RWPE2 (cell line): Measurements from ENCODE around the gene OR10A7.
"Not testable (repeated sequence)": the region's sequence is repeated elsewhere in the genome, so short reads cannot be mapped to it uniquely, and the experiment has no call there.

ENCODE experiments used
- ATAC-seq: fragments of 200-7000 bp; cut with Tn5 transposase; 3 replicates; pipeline ENCODE4 v1.9.1; 2021; ENCODE audit warnings: low read depth
- DNase-seq: peaks from one replicate; pipeline ENCODE4 v3.0.0-alpha.2; 2020; ENCODE audit warnings: low spot score
- H3K27ac ChIP-seq: fragments of 450-650 bp; 2 replicates; pipeline ENCODE4 v1.5.1; 2017; ENCODE audit warnings: mild to moderate bottlenecking; ENCODE audit not compliant: poor library complexity, severe bottlenecking
- H3K27me3 ChIP-seq: fragments of 250-450 bp; sonication (Bioruptor Pico); 2 replicates; pipeline ENCODE4 v1.5.1; 2021; ENCODE audit warnings: mild to moderate bottlenecking, moderate library complexity; ENCODE audit not compliant: insufficient read depth, poor library complexity, severe bottlenecking
- H3K36me3 ChIP-seq: fragments of 250-450 bp; sonication (Bioruptor Pico); 2 replicates; pipeline ENCODE4 v1.5.1; 2020; ENCODE audit warnings: low read depth, mild to moderate bottlenecking, moderate library complexity
- H3K4me1 ChIP-seq: fragments of 250-450 bp; sonication (Bioruptor Pico); 2 replicates; pipeline ENCODE4 v1.5.1; 2021; ENCODE audit warnings: mild to moderate bottlenecking, moderate library complexity; ENCODE audit not compliant: insufficient read depth, poor library complexity, severe bottlenecking
- H3K4me3 ChIP-seq: fragments of 250-450 bp; sonication (Bioruptor Pico); 2 replicates; pipeline ENCODE4 v1.5.1; 2021; ENCODE audit warnings: mild to moderate bottlenecking, moderate library complexity; ENCODE audit not compliant: severe bottlenecking
- H3K9me3 ChIP-seq: fragments of 250-450 bp; sonication (Bioruptor Pico); 2 replicates; pipeline ENCODE4 v1.5.1; 2021; ENCODE audit warnings: mild to moderate bottlenecking, moderate library complexity; ENCODE audit not compliant: severe bottlenecking
- TF ChIP-seq, protein P1 (sequence below): fragments of 450-650 bp; IDR thresholded peaks from one replicate; pipeline ENCODE4 v1.5.1; 2017; ENCODE audit warnings: mild to moderate bottlenecking, moderate library complexity; ENCODE audit not compliant: poor library complexity, severe bottlenecking

OR10A7 gene, protein sequence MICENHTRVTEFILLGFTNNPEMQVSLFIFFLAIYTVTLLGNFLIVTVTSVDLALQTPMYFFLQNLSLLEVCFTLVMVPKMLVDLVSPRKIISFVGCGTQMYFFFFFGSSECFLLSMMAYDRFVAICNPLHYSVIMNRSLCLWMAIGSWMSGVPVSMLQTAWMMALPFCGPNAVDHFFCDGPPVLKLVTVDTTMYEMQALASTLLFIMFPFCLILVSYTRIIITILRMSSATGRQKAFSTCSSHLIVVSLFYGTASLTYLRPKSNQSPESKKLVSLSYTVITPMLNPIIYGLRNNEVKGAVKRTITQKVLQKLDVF

DNA sequence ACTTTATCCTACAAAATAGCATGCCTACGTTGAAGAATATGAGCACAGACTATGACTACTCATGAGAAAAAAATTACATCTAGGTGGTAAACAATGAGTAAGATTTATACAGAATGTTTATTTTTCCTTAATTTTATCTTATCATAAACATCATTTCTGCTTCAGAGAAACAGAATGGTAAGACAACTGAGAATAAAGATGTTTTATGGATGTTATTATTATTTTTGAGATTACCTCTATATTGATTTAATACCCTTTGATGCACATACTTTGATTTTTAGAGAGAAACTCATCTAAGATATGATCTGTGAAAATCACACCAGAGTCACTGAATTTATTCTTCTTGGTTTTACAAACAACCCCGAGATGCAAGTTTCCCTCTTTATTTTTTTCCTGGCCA lies at the start of gene OR10A7:
Gene OR10A7, plus strand, starts transcription at position 301 of the 400 bp plus-strand sequence. Its CDS starts 0 bp downstream, at position 301.
- TF ChIP-seq, protein P1, sequence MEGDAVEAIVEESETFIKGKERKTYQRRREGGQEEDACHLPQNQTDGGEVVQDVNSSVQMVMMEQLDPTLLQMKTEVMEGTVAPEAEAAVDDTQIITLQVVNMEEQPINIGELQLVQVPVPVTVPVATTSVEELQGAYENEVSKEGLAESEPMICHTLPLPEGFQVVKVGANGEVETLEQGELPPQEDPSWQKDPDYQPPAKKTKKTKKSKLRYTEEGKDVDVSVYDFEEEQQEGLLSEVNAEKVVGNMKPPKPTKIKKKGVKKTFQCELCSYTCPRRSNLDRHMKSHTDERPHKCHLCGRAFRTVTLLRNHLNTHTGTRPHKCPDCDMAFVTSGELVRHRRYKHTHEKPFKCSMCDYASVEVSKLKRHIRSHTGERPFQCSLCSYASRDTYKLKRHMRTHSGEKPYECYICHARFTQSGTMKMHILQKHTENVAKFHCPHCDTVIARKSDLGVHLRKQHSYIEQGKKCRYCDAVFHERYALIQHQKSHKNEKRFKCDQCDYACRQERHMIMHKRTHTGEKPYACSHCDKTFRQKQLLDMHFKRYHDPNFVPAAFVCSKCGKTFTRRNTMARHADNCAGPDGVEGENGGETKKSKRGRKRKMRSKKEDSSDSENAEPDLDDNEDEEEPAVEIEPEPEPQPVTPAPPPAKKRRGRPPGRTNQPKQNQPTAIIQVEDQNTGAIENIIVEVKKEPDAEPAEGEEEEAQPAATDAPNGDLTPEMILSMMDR = no peak
- H3K27me3 ChIP-seq = peaks cover 4% of the 10 kb centered on the region
- no peaks in the 10 kb centered on the region for H3K9me3 ChIP-seq
- DNase-seq = no peak
- H3K4me3 ChIP-seq = no peak within 1 kb of the TSS
- no peaks in the 10 kb centered on the region for H3K4me1 ChIP-seq
- ATAC-seq = no peak
- no peak within 1 kb of the TSS for H3K27ac ChIP-seq
- no peaks in the 10 kb centered on the region for H3K36me3 ChIP-seq

DNA sequence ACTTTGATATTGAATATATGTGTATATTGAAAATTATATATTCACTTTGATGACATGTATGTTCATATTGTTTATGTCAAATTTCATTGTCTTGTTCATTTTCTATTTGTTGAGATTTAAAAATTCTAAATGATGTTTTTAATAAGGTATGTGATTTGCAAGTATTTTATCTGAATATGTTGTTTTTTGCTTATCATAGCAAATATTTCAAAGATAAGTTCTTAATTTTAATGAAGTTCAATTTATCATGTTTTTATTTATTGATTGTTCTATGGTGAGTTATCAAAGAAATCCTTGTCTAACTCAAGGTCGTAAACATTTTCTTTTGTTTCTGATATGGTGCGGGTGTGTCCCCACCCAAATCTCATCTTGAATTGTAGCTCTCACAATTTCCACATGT lies 49.4 kb upstream of the OR10A7 start:
- DNase-seq (no peak), ATAC-seq (no peak)
- Histone ChIP-seq H3K36me3 (no peaks in the 10 kb centered on the region), H3K9me3 (no peaks in the 10 kb centered on the region), H3K27ac (no peak overlapping the region), H3K4me1 (no peaks in the 10 kb centered on the region), H3K27me3 (no peaks in the 10 kb centered on the region), H3K4me3 (no peak overlapping the region)
- TF ChIP-seq, protein P1 = no peak

DNA sequence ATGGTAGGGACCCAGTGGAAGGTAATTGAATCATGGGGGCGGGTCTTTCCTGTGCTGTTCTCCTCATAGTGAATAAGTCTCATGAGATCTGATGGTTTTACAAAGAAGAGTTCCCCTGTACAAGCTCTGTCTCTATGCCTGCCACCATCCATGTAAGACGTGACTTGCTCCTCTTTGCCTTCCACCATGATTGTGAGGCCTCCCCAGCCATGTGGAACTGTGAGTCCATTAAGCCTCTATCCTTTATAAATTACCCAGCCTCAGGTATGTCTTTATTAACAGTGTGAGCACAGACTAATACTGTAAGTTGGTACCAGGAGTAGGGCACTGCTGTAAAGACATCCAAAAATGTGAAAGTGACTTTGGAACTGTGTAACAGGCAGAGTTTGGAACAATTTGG lies 49.0 kb upstream of the OR10A7 start:
- not testable (repeated sequence) for H3K4me3 ChIP-seq, ATAC-seq

DNA sequence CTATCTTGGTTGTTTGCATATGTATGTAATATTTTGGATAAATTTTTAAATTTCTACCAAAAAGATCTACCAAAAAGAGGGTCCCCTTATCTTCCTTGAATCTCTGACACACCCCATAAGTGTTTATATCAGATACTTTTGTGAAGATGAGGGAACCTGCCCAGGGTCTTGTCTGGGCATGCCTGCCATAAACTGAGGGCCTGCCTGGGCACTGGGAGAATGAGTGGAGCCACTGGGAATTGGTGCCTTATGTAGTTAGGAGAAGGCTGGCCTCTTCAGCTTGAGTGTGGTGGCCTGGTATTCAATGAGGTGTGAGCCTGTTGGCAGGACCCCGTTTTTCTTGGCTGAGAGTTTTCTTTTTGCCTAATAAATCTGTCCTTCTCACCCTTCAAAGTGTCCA lies 48.1 kb upstream of the OR10A7 start:
- no peaks in the 10 kb centered on the region for H3K4me1 ChIP-seq
- H3K27ac ChIP-seq = no peak overlapping the region
- no peaks in the 10 kb centered on the region for H3K9me3 ChIP-seq
- TF ChIP-seq, protein P1 = no peak
- no peaks in the 10 kb centered on the region for H3K36me3 ChIP-seq
- ATAC-seq (no peak), DNase-seq (no peak)
- H3K27me3 ChIP-seq = peaks cover 8% of the 10 kb centered on the region
- no peak overlapping the region for H3K4me3 ChIP-seq

More for the DNA sequence above, 49.0 kb upstream of the OR10A7 start:
- H3K4me1 ChIP-seq, H3K36me3 ChIP-seq, H3K27me3 ChIP-seq, H3K9me3 ChIP-seq, DNase-seq, H3K27ac ChIP-seq: not testable (repeated sequence)

DNA sequence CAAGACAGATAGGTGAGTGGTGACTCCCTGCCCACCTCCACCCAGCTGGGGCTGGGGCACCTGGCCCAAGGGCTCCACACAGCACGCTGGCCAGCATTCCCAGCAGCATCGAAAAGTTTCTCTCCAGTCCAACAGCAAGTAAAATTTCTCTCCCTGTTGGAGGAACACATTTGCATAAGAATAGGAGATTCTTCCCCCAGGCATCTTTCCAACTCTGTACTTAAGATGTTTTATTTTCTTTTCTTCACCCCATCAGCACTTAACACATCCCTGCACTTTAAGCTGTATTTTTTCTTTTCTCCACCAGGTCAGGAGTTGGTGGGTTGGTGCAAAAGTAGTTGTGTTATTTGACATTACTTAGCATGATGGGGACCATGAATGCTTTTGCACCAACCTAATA lies 47.4 kb upstream of the OR10A7 start:
- ATAC-seq = no peak
- H3K27me3 ChIP-seq = peaks cover 16% of the 10 kb centered on the region
- no peaks in the 10 kb centered on the region for H3K36me3 ChIP-seq
- no peaks in the 10 kb centered on the region for H3K9me3 ChIP-seq
- no peak overlapping the region for H3K4me3 ChIP-seq
- TF ChIP-seq, protein P1 = no peak
- no peak overlapping the region for H3K27ac ChIP-seq
- no peaks in the 10 kb centered on the region for H3K4me1 ChIP-seq
- DNase-seq = no peak
